HG03103 (cell line): ENCODE measurements around the gene DPP7.

Experiments
- ATAC-seq: cut with Tn5 transposase; IDR thresholded peaks from one replicate; pipeline ENCODE4 v1.9.1; 2021; ENCODE audit warnings: low read depth; ENCODE audit not compliant: unreplicated experiment

Gene DPP7

DNA sequence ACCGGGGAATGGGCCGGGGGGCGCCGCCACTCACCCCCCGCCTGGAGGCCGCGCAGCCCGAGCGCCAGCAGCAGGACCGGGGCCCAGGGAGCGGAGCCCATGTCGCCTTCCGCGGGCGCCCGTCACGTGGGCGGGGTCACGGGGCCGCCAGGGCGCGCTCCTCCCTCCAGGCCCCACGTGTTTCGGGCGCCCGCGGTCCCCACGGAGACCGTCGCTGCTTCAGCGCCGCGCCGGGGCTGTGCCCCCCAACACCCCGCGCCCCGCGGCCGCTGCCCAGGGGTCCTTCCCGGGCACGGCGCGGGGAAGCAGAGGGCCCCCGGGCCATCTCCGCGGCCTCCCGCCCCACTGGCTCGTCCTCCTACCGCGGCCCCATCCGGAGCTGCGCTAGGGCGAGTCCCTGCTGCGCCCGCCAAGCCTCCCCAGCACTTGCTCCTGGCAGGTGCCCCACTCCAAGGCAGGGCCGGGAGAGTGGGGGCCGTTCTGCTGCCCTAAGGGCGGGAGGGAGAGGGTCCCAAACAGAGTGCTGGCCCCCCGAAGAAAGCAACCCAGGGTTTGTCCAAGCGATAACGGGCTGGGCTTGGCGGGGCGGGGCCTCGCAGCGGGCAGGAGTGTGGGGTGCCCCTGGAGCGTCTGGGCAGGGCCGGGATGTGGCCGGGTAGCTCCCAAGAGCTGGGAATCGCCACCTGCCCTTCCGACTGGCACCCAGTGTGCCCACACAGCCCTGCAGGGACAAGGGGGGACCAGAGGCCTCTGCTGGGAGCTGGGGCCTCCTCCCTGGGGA, at the start of gene DPP7:
Gene DPP7, minus strand, starts transcription at position 121 of the 781 bp plus-strand sequence. Its CDS starts 20 bp downstream, at position 101.
- ATAC-seq: no peak

GRCh38 chr9:137163805-137164204, 49.3 kb upstream of the DPP7 start:
- no peak for ATAC-seq

GRCh38 chr9:137163365-137163715, 48.8 kb upstream of the DPP7 start:
- no peak for ATAC-seq

DNA sequence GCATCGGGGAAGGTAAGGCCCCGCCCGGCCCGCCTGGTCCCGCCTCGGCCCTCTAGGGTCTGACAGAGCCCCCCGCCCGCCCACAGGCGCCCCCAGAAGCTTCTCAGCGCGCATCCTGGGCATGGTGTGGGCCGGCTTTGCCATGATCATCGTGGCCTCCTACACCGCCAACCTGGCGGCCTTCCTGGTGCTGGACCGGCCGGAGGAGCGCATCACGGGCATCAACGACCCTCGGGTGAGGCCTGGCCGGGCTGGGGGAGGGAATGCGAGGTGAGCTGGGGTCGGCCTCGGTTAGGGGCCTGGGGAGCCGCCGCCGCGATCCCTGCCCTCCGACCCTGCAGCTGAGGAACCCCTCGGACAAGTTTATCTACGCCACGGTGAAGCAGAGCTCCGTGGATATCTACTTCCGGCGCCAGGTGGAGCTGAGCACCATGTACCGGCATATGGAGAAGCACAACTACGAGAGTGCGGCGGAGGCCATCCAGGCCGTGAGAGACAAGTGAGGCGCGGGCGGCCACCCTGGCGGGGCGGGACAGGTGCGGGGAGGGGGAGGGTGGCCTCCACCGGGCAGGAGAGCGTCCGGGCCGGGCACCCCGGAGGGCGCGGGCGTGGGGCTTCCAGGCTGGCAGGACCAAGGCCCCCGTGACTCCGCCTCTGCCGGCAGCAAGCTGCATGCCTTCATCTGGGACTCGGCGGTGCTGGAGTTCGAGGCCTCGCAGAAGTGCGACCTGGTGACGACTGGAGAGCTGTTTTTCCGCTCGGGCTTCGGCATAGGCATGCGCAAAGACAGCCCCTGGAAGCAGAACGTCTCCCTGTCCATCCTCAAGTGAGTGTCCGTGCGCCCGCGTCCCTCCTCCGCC, 48.2 kb upstream of the DPP7 start:
- ATAC-seq: no peak

DNA sequence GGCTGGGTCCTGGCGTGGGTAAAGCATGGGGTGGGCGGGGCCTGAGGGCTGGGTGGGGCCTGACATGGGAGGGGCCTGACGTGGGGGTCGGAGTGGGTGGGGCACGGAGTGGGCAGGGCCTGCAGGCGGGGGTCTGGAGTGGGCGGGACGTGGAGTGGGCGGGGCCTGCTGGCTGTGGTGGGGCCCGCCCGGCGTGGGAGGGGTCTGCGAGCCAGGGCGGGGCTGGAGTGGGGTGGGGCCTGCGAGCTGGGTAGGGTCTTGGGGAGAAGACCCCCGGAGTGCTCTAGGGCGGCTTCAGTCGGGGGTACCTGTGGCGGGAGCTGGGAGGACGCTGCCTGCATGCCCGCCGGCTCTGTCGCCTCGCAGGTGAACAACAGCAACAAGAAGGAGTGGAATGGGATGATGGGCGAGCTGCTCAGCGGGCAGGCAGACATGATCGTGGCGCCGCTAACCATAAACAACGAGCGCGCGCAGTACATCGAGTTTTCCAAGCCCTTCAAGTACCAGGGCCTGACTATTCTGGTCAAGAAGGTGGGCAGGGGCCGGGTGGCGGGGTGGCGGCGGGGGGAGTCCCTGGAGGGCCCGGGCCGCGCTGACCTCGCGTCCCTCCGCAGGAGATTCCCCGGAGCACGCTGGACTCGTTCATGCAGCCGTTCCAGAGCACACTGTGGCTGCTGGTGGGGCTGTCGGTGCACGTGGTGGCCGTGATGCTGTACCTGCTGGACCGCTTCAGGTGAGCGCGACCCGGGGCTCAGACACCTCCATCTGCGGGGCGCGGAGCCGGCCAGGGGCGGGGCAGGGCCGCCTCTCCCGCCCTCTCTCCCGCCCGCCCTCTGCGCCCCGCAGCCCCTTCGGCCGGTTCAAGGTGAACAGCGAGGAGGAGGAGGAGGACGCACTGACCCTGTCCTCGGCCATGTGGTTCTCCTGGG, 47.3 kb upstream of the DPP7 start:
- ATAC-seq: no peak

DNA sequence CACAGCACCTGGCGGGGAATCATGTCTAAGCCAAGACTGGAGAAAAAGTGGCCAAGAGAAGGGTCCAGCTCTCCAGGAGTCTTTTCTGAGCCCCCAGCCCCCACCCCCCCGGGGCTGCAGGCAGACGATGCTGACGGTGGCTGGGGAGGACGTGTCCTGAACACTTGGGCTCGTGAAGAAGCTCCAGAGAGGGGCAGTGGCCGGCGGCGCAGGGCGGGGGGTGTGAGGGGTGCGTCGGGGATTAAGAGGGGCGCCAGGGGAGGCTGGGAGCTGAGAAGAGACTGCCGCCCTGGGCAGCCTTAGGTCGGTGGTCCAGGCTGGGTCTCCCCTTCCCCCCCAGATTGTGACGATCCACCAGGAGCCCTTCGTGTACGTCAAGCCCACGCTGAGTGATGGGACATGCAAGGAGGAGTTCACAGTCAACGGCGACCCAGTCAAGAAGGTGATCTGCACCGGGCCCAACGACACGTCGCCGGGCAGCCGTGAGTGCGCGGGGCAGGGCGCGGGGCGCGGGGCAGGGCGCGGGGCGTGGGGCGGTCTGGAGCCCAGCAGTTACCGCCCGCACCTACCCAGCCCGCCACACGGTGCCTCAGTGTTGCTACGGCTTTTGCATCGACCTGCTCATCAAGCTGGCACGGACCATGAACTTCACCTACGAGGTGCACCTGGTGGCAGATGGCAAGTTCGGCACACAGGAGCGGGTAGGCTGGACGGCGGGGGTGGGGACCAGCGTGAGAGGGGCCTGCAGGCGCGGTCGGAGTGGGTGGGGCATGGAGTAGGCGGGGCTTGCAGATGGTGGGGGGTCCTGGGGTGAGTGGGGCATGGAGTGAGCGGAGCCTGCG, 46.4 kb upstream of the DPP7 start:
- ATAC-seq: no peak

- ATAC-seq: no peak
Observed at GRCh38 chr9:137160054-137160425, 45.5 kb upstream of the DPP7 start.

- no peak for ATAC-seq
Observed at GRCh38 chr9:137159105-137160053, 44.8 kb upstream of the DPP7 start.

DNA sequence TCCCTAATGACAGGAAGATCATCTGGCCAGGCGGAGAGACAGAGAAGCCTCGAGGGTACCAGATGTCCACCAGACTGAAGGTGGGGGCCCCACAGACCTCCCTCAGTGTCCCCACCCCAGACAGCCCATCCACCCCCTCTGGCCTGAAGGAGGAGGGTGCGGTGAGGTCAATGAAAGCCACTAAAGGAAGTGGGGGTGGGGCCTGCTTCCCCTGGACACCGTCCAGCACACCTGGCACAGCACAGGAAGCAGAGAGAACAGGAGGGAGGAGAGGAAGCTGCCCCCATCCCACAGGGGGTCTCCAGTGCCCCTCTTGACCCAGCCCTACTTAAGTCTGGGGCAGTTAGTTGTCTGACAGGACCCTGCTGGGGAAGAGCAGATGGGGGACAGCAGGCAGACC, 44.1 kb upstream of the DPP7 start:
- no peak for ATAC-seq

- no peak for ATAC-seq
Observed at GRCh38 chr9:137157618-137158415, 43.3 kb upstream of the DPP7 start.

GRCh38 chr9:137156567-137157375, 42.2 kb upstream of the DPP7 start:
- ATAC-seq: peak; percentile 45

GRCh38 chr9:137152844-137153405, 38.4 kb upstream of the DPP7 start:
- ATAC-seq: no peak

GRCh38 chr9:137150617-137151457, 36.3 kb upstream of the DPP7 start:
- peak; percentile 37 for ATAC-seq

- ATAC-seq: peak; percentile 29
Observed at GRCh38 chr9:137149942-137150616, 35.5 kb upstream of the DPP7 start.

GRCh38 chr9:137149363-137149762, 34.8 kb upstream of the DPP7 start:
- ATAC-seq: no peak
